ENCODE measurements around the gene CALHM5.
A peak's percentile ranks its signal among the peaks of the same experiment; 100 is the strongest.

Gene CALHM5

GRCh38 chr6:116512111-116512559 is 696 bp downstream of the CALHM5 start:
- no peak for DNase-seq

GRCh38 chr6:116512734-116513133 is 1.3 kb downstream of the CALHM5 start:
- DNase-seq = no peak

- no peak for DNase-seq
Observed at GRCh38 chr6:116513224-116513875, 1.9 kb downstream of the CALHM5 start.

- no peak for DNase-seq
Observed at GRCh38 chr6:116514111-116514510, 2.7 kb downstream of the CALHM5 start.

- DNase-seq = no peak
Observed at GRCh38 chr6:116515141-116515540, 3.7 kb downstream of the CALHM5 start.

- DNase-seq = no peak
Observed at GRCh38 chr6:116518621-116519368, 7.4 kb downstream of the CALHM5 start.

GRCh38 chr6:116522896-116523295 is 11.5 kb downstream of the CALHM5 start:
- no peak for DNase-seq

GRCh38 chr6:116524236-116524635 is 12.8 kb downstream of the CALHM5 start:
- DNase-seq = no peak

GRCh38 chr6:116528133-116528532 is 16.7 kb downstream of the CALHM5 start:
- DNase-seq = no peak

GRCh38 chr6:116528780-116529179 is 17.3 kb downstream of the CALHM5 start:
- no peak for DNase-seq

- no peak for DNase-seq
Observed at GRCh38 chr6:116529466-116530290, 18.2 kb downstream of the CALHM5 start.

- peak; percentile 96 for DNase-seq
Observed at GRCh38 chr6:116530436-116530835, 19.0 kb downstream of the CALHM5 start.

GRCh38 chr6:116531675-116532570 is 20.5 kb downstream of the CALHM5 start:
- peak; percentile 55 for DNase-seq

GRCh38 chr6:116533233-116533957 is 22.0 kb downstream of the CALHM5 start:
- no peak for DNase-seq

GRCh38 chr6:116535109-116535508 is 23.7 kb downstream of the CALHM5 start:
- no peak for DNase-seq

- DNase-seq = peak; percentile 24
Observed at GRCh38 chr6:116536216-116536621, 24.8 kb downstream of the CALHM5 start.

- DNase-seq = no peak
Observed at GRCh38 chr6:116542426-116542825, 31.0 kb downstream of the CALHM5 start.

GRCh38 chr6:116543149-116543548 is 31.7 kb downstream of the CALHM5 start:
- DNase-seq = no peak

GRCh38 chr6:116545651-116546050 is 34.2 kb downstream of the CALHM5 start, which contains the start of gene TRAPPC3L:
TSS of gene TRAPPC3L (minus strand) at chr6:116545684. CDS start at chr6:116545514, 170 bp downstream.
- DNase-seq = no peak

- no peak for DNase-seq
Observed at GRCh38 chr6:116547358-116547757, 35.9 kb downstream of the CALHM5 start.

GRCh38 chr6:116550796-116551195 is 39.4 kb downstream of the CALHM5 start:
- DNase-seq = no peak

GRCh38 chr6:116553451-116553850 is 42.0 kb downstream of the CALHM5 start, which contains the start of gene CALHM4:
TSS of gene CALHM4 (plus strand) at chr6:116553751. CDS start at chr6:116553794, 43 bp downstream.
- no peak for DNase-seq
